Islet of Langerhans (tissue), 1 donor: ENCODE measurements around the gene STEAP3.

ENCODE experiments used
- FAIRE-seq: peaks from one replicate; lab custom pipeline; 2011; peaks lifted over from hg19 to GRCh38; lab: Jason Lieb, UNC

STEAP3 gene

GRCh38 chr2:119295688-119296375 is 72.2 kb downstream of the STEAP3 start:
- FAIRE-seq, result no peak

- no peak for FAIRE-seq
These were observed 77.8 kb downstream of the STEAP3 start for GRCh38 chr2:119301413-119301812.

- FAIRE-seq, result no peak
These were observed 81.2 kb downstream of the STEAP3 start for GRCh38 chr2:119304847-119305246.

GRCh38 chr2:119305497-119306195 is 82.0 kb downstream of the STEAP3 start:
- FAIRE-seq, result no peak

- FAIRE-seq, result no peak
These were observed 82.6 kb downstream of the STEAP3 start for GRCh38 chr2:119306196-119306590.

GRCh38 chr2:119307419-119308140 is 83.9 kb downstream of the STEAP3 start:
- FAIRE-seq, result no peak

- FAIRE-seq, result no peak
These were observed 85.2 kb downstream of the STEAP3 start for GRCh38 chr2:119308793-119309330.

GRCh38 chr2:119311371-119311770 is 87.7 kb downstream of the STEAP3 start:
- FAIRE-seq, result no peak

- FAIRE-seq, result no peak
These were observed 88.2 kb downstream of the STEAP3 start for GRCh38 chr2:119311831-119312230.
